Kasumi-1 (cell line): Measurements from ENCODE around the gene OGFR.

Experiments
- DNase-seq, 2 experiments: peaks; one replicate each; lab custom pipeline; 2025; lab: John Stamatoyannopoulos, UW

The OGFR gene

GRCh38 chr20:62770111-62770910, 34.3 kb upstream of the OGFR start:
- DNase-seq: no peak

- DNase-seq: no peak
Measured at GRCh38 chr20:62770916-62771315, 33.7 kb upstream of the OGFR start.

- DNase-seq: no peak
Measured at GRCh38 chr20:62771396-62772102, 33.1 kb upstream of the OGFR start.

- no peak for DNase-seq
Measured at GRCh38 chr20:62772103-62772611, 32.5 kb upstream of the OGFR start.

DNA sequence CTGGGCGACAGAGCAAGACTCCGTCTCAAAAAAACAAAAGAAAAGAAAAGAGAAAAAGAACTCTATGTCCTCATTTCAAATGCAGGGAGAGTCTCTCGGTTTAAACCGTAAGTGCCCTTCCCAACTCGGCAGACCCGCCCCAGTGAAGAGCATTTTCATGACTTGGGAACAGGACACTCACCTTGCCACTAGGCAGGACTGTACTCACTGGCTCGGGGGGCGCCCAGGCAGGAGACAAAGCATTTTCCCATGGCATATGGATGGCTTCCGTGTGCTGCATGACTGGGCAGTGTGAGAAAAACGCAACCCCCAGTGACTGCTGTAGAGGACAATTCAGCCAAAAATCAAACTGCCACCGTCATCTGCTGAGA, 32.0 kb upstream of the OGFR start:
- DNase-seq: no peak

DNA sequence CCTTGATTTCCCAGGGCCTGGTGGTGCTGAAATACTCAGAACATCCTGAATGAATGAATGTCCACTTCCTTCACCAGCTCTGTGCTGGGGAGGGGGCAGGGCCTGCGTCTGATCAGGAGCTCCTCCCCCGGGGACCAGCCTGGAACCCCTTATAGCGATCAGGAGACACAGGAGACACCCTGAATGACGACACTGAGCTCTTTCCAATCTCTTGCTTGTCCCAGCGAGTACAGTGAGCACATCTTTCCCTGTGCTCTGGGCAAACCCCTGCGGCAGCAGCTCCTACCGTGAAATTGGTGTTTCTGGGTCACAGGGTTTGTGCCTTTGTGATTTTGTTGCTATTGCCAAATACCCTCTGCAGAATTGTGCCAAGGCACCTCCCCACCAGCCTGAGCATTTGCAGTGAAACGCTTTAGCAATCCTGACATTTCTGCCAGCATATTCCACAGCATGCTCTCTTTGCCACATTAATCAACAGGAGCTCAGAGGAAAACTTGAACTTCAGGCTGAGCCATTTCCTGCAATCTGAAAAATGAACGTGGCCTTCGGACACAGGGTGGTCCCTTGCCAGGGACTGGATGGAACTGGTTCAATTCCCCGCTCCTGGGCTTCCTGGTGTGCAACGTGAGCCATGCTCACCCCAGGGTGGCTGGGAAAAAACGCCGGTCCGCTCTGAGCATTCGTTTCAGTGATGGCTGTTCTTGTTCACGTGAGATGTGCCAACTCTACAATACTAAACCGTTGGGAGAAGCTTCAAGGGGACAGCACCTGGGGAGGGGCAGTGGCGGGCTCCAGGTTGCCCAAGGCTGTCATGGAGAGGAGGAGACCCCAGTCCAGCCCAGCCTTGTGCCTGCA, 31.4 kb upstream of the OGFR start:
- DNase-seq: no peak

- DNase-seq: no peak
Measured at GRCh38 chr20:62773845-62774714, 30.6 kb upstream of the OGFR start.

DNA sequence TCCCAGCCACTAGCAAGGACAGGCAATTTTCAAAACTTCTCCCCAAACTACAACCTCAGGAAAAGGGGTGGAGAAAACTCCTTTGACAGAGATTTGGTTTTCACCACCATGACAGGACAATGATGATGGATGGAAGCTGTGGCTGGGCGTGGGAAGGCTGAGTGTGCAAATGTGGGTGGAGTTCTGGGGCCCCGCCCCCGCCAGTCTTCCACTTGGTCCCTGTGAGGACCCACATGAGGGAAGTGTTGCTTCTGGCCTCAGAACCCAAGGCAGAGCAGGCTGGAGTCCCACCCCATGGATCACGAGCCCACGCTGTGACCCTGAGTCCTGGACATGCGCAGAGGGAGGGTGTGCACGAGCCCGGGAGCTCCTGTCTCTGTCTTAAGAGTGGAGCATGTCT, 29.9 kb upstream of the OGFR start:
- no peak for DNase-seq

DNA sequence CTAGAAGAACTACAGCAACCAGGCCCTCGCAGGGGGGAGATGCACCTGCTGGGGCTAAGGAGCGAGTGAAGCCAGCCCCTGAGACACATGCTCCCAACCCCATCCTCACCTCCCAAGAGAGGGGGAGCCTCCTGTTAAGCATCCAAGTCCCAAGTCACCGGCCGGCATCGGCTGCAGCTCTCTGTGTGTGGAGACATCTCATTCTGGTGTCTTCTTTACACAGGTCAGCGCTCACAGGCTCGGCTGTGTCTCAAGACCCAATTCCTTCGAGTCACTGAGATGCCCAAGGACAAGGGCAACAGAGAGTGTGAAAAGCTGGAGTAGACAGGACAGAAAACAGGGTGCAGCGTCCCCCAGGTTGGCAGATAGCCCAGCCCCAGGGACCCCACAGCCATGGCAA, 29.4 kb upstream of the OGFR start:
- DNase-seq: no peak

DNA sequence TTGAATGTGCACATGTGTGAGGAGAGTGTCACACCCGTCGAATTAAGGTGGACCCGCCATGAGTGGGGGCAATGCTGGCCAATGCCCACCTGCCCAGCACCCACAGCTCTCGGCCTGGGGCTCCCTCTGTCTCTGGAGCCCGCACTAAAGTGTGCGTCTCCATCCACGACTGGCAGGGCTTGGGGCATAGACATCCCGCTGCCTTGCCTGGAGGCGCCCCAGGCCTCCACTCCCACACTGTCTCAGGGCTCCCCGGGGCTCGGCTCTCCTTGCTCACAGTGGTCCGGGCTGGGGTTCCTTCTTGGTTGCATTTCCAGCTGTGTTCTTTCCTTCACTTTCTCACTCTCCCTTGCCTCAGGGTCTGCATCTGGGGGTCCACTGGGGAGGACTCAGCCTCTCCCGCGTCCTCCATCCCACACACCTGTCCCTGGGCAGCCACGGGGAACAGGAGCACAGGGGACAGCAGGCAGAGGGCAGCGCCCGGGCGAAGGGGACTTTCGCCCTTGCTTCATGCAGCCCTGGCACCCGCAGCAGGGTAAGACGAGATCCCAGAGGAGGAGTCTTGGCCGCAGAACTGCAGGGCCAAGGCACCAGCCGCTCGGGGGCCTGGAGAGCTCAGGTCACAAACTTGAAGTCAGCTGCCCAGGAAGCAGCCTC, 28.5 kb upstream of the OGFR start:
- DNase-seq: no peak

DNA sequence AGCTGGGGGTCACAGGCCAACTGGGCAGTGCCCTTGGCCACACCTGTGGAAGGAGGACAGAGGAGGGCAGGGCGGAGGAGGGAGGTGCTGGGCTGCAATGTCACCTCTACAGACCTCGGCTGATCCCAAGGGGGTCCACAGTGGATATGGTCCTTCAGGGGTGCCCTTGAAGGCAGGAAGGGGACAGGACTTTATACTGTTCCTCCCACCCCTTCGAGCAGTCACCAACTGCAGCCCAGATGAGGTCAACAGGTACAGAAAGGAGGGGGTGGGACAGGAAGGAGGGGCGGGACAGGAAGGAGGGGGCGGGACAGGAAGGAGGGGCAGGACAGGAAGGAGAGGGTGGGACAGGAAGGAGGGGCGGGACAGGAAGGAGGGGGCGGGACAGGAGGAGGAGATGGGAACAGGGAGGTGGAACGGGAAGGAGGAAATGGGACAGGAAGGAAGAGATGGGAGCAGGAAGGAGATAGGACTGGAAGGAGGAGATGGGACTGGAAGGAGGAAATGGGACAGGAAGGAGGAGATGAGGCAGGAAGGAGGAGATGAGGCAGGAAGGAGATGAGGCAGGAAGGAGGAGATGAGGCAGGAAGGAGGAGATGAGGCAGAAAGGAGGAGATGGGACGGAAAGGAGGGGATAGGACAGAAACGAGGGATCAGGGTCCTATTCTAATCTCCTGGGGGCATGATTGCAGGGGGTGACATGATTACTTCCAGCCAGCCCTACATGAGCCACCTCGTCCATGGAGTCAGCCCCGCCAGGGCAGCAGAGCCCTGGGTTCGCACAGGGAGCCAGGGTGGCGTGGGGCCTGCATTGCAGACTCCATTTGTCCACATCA, 27.7 kb upstream of the OGFR start:
- peak in 1 of 2 experiments; percentile 17 for DNase-seq

DNA sequence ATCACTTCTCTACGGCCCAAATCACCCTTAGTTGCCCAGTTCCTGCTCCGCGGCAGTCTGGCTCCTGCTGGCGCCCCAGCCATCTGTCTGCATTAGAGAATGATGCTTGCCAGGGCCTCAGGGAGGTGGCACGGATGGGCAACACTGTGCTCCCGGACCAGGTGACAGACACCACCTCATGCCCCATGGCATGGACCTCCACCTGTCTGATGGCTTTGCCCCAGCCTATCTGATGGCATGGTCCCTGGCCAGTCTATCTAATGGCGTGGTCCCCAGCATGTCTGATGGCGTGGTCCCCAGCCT, 27.2 kb upstream of the OGFR start:
- no peak for DNase-seq

- DNase-seq: no peak
Measured at GRCh38 chr20:62778058-62778457, 26.6 kb upstream of the OGFR start.

GRCh38 chr20:62778601-62779416, 25.8 kb upstream of the OGFR start:
- no peak for DNase-seq

DNA sequence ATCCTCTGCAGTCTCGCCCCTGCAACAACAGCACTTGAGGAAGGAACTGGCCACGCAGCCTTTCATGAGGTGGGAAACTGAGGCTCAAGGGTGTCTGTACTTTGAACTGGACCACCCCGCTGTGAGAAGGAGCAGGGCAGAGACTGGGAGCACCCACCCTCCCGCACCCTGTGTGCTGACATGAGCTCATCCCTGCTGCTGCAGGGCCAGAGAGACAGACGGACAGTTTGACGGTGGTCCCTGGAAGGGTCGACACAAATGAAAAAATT, 25.3 kb upstream of the OGFR start:
- DNase-seq: no peak

- DNase-seq: no peak
Measured at GRCh38 chr20:62780204-62780603, 24.4 kb upstream of the OGFR start.

GRCh38 chr20:62780696-62781095, 23.9 kb upstream of the OGFR start:
- no peak for DNase-seq

DNA sequence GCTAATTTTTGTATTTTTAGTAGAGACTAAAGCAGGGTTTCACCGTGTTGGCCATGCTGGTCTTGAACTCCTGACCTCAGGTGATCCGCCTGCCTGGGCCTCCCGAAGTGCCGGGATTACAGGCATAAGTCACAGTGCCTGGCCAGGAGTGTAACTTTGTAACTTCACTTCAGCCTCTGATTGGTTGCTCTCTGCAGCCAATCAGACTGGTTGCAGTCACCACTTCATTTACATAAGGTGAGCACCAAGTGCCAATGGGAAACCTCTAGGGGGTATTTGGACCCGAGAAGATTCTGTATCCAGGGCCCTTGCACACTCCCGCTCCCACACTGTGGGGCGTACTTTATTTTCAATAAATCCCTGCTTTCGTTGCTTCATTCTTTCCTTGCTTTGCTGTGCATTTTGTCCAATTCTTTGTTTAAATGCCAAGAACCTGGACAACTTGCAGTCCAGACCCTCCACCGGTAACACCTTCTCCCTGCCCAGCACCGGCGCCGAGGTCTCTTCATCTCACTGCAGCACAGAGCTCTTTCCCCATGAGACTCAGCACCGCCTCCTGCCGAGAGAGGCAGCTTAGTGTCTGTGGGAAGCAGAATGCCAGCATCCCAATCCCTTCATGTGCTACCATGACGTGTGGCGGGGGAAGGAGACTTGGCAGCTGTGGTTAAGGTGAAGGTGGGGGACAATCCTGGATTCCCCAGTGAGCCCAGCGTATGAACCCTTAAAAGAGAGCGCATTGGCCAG, 22.3 kb upstream of the OGFR start:
- peak; percentile 58 to 60 for DNase-seq

- DNase-seq: peak; percentile 85 to 88
Measured at GRCh38 chr20:62782893-62783278, 21.7 kb upstream of the OGFR start.
